Head of caudate nucleus (tissue), 42 donors: ENCODE measurements around the gene STK11IP.

ENCODE experiments used
- DNase-seq, 42 donors: peaks; one replicate each; pipeline versions ENCODE4 v3.0.0 to v3.0.0-alpha.2; 2020 to 2021; ENCODE audit warnings: mixed read lengths in 7 of 42
- intact Hi-C: fragments of 100-400 bp; cut with DNase I; formaldehyde crosslinking; loops from one replicate; pipeline ENCODE4 v1.15.0; 2022

STK11IP gene

GRCh38 chr2:219661955-219662395 is 64.3 kb downstream of the STK11IP start:
- peak in 15 of 42 donors; percentile 11 to 69 (median 48) for DNase-seq
- intact Hi-C loops = no loop called here

- DNase-seq = no peak
- intact Hi-C loops = no loop called here
Observed at GRCh38 chr2:219662566-219662965, 64.9 kb downstream of the STK11IP start.

DNA sequence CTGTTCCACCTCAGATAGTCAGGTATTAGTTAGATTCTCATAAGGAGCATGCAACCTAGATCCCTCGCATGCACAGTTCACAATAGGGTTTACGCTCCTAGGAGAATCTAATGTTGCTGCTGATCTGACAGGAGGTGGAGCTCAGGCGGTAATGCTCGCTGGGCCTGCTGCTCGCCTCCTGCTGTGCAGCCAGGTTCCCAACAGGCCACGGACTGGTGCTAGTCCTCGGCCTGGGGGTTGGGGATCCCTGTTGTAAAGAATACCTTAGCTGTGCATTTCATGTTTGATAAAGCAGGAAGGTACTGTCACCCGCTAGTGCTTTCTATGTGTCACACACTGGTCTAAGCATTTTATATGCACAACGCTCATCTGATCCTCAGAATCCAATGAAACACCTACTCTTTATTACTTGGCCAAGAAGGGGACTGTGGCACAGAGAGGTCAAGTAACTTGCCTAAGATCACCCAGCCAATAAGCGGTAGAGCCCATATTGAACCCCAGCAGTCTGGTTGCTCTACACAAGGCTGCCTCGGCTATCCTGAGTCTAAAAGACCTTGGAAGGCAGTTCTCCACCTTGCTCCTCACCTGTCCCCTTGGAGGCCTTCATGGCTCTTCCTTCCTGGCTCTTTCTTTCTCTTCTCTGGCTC is 65.6 kb downstream of the STK11IP start:
- intact Hi-C loops = no loop called here
- DNase-seq = no peak

- intact Hi-C loops = no loop called here
- no peak for DNase-seq
Observed at GRCh38 chr2:219664041-219664440, 66.4 kb downstream of the STK11IP start.

DNA sequence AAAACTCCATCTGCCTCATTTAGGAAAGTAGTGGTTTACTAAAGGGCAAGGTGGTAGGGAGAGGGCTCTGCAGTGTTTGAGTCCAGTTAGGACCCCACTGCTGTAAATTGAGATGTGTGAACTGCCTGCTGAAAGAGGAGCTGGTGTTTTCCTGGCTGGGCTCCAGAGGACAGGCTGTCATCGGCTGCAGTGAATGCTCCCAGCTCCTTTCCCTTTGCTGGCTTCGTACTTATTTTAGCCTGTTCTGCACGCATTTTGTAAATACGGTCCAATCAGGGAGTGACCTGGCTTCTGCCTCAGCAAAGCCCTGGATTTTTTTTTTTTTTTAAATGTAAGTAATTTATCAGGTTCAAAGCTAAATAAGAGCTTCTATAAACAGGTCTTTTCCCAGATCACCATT is 67.3 kb downstream of the STK11IP start:
- intact Hi-C loops = no loop called here
- DNase-seq = peak in 2 of 42 donors; percentile 22 to 51

GRCh38 chr2:219665926-219666325 is 68.3 kb downstream of the STK11IP start:
- DNase-seq = no peak
- intact Hi-C loops = no loop called here
